Calu3 (cell line): Measurements from ENCODE around the gene MRPL41. TPM values are rescaled to one million over a fixed set of nuclear protein-coding genes. Genes with fewer than 3 reads are reported as not detected.
A peak's percentile ranks its signal among the peaks of the same experiment; 100 is the strongest.
"Not testable (repeated sequence)": the region's sequence is repeated elsewhere in the genome, so short reads cannot be mapped to it uniquely, and the experiment has no call there.

Experiments used
- BruUV-seq: library from RNA; stranded (reverse); fragments of 400-500 nt; replicated peaks from 2 replicates; lab custom pipeline; 2021; lab: Mats Ljungman, UMichigan
- CTCF ChIA-PET: fragments of 300-600 bp; sonication (Branson Sonifier 250); formaldehyde crosslinking; loops from one replicate; lab custom pipeline; 2022; ENCODE audit warnings: antibody characterized with exemption; lab: Charles Lee
- DNase-seq: peaks from one replicate; pipeline ENCODE4 v3.0.0; 2022
- H3K27ac Mint-ChIP-seq: one replicate; pipeline ENCODE4 v1.8.0; 2022; ENCODE audit warnings: mixed read lengths; ENCODE audit not compliant: unreplicated experiment
- H3K27me3 Mint-ChIP-seq: one replicate; pipeline ENCODE4 v1.8.0; 2022; ENCODE audit warnings: mixed read lengths; ENCODE audit not compliant: unreplicated experiment
- H3K36me3 Mint-ChIP-seq: one replicate; pipeline ENCODE4 v1.8.0; 2022; ENCODE audit warnings: mild to moderate bottlenecking, moderate library complexity, mixed read lengths; ENCODE audit not compliant: insufficient read depth, unreplicated experiment
- H3K4me1 Mint-ChIP-seq: one replicate; pipeline ENCODE4 v1.8.0; 2022; ENCODE audit warnings: mild to moderate bottlenecking, low read depth, mixed read lengths; ENCODE audit not compliant: unreplicated experiment
- H3K4me3 Mint-ChIP-seq: one replicate; pipeline ENCODE4 v1.8.0; 2022; ENCODE audit warnings: mild to moderate bottlenecking, low read depth, moderate library complexity, mixed read lengths; ENCODE audit not compliant: unreplicated experiment
- H3K9me3 Mint-ChIP-seq: one replicate; pipeline ENCODE4 v1.8.0; 2022; ENCODE audit warnings: low read depth, mixed read lengths; ENCODE audit not compliant: unreplicated experiment
- intact Hi-C: fragments of 100-400 bp; cut with micrococcal nuclease; formaldehyde crosslinking; loops from one replicate; pipeline ENCODE4 v1.10.0; 2022; ENCODE audit not compliant: unreplicated experiment
- total RNA-seq: library from RNA; stranded (reverse); gene quantifications from 2 replicates; pipeline ENCODE4 v1.2.3, GENCODE V29; 2022
- TF ChIP-seq, protein P1 (sequence below): fragments of 200-600 bp; IDR thresholded peaks from one replicate; pipeline ENCODE4 v1.8.0; 2022; ENCODE audit warnings: antibody characterized with exemption; ENCODE audit not compliant: unreplicated experiment

Gene MRPL41
- total RNA-seq, 1 experiment from 2014 or later: 27.6 TPM

DNA sequence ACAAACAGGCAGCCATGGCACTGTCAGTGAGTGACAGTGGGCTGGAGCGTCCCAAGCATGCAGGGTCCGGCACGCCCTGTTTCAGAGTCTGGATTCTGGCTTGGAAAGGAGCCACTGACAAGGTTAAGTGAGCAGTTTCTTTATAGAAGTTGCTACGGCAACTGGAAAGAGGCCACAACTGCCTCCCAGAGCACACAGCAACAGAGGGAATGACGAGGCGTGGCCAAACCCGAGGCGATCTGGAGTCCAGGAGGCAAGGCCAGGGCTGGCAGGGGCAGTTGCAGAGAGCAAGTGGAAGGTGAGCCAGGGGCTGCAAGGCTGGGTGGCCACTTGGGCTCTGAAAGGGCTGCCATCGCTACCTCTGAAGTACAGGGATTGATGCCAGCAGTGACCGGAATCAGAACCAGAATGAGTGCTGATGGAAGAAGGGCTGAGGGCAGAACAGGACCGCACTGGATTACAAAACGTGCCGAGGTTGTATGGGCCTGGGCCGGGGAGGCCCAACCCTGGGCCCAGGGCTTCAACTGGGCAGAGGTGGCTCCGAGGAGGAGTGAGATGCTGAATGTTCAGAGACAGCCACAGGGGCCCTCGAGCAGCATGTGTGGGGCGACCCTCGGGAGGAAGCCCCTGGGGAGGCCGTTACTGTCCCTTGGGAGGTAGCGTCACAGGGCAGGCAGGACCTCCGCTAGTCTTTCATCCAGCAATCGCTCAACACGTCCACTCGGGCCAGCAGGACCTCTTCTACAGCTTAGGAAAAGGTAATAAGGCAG is 4.6 kb downstream of the MRPL41 start:
- Mint-ChIP-seq H3K4me1 (no peaks in the 10 kb centered on the region), H3K27ac (no peak overlapping the region)

DNA sequence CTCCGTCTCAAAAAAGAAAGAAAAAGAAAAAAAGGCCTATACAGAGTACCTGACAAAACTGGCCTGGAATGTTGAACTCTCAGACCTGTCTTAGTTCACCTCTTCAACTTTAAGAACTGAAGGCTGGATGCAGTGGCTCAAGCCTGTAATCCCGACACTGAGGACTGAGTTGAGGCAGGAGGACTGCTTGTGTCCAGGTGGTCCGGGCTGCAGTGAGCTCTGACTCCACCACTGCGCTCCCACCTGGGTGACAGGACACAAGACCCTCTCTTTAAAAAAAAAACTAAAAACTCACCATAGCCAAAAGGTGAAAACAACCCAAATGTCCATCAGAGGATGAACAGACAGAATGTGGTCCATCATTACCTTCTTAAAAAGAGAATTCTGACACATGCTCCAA is 6.4 kb downstream of the MRPL41 start:
- CTCF ChIA-PET: interaction anchor here (0.6 kb wide), 1 partner anchor 307 kb away, joined by 4 read pairs; the partner anchor contains the start of gene STPG3
- no peaks in the 10 kb centered on the region for H3K9me3 Mint-ChIP-seq
- H3K4me3 Mint-ChIP-seq: no peak overlapping the region
- no peak for DNase-seq
- H3K27me3 Mint-ChIP-seq: no peaks in the 10 kb centered on the region
- no TSS peak for BruUV-seq
- intact Hi-C loops: no loop called here
- H3K36me3 Mint-ChIP-seq: peaks cover 25% of the 10 kb centered on the region
- TF ChIP-seq, protein P1, sequence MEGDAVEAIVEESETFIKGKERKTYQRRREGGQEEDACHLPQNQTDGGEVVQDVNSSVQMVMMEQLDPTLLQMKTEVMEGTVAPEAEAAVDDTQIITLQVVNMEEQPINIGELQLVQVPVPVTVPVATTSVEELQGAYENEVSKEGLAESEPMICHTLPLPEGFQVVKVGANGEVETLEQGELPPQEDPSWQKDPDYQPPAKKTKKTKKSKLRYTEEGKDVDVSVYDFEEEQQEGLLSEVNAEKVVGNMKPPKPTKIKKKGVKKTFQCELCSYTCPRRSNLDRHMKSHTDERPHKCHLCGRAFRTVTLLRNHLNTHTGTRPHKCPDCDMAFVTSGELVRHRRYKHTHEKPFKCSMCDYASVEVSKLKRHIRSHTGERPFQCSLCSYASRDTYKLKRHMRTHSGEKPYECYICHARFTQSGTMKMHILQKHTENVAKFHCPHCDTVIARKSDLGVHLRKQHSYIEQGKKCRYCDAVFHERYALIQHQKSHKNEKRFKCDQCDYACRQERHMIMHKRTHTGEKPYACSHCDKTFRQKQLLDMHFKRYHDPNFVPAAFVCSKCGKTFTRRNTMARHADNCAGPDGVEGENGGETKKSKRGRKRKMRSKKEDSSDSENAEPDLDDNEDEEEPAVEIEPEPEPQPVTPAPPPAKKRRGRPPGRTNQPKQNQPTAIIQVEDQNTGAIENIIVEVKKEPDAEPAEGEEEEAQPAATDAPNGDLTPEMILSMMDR: no peak
- no peak overlapping the region for H3K27ac Mint-ChIP-seq
- H3K4me1 Mint-ChIP-seq: no peaks in the 10 kb centered on the region

More for the DNA sequence above, 4.6 kb downstream of the MRPL41 start:
- TF ChIP-seq, protein P1: no peak
- DNase-seq: no peak
- CTCF ChIA-PET: no interaction called here
- Mint-ChIP-seq H3K4me3 (no peak overlapping the region), H3K36me3 (peaks cover 30% of the 10 kb centered on the region), H3K27me3 (no peaks in the 10 kb centered on the region), H3K9me3 (no peaks in the 10 kb centered on the region)
- intact Hi-C loops: no loop called here
- no TSS peak for BruUV-seq

DNA sequence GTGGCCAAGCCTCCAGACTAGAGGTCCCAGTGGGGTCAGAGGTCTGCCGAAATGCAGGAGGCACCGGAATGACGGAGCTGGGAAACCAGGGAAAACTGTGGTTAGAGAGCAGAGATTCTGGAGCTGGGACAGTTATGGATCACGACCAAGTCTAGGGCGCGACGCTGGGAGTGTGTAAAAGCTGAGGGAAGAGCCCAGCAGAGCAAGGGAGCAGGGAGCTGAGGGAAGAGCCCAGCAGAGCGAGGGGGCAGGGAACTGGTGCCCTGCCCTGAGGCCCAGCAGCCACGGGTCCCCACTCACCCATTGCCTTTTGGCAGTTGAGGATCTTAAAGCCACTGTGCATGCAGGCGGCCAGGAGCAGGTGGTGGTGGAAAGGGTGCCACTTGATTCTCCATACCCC is 12.5 kb downstream of the MRPL41 start:
- Mint-ChIP-seq H3K4me3 (no peak overlapping the region), H3K27ac (peak overlapping the region; percentile 42), H3K9me3 (no peaks in the 10 kb centered on the region)

DNA sequence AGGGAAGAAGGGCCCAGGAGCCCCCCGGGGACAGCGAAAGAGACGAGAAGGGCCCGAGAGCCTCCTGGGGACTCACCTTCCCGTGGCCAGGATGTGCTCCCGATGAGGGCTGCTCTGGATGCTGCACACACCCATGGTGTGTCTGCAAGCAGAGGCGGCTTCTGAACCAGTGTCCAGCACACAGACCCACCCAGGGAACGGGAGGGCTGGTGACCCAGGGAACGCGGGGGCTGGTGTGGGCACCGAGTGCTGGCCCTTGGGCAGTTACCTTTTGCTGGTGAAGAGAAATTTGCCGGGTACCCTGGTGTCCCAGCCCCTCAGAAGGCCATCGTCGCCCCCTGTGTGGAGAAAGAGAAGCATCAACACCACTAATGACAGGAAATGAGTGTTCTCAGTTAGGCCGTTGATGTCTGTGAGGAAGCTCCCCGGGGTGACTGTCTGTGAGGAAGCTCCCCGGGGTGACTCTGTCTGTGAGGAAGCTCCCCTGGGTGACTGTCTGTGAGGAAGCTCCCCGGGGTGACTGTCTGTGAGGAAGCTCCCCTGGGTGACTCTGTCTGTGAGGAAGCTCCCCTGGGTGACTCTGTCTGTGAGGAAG is 13.2 kb downstream of the MRPL41 start:
- H3K4me1 Mint-ChIP-seq: no peaks in the 10 kb centered on the region
- H3K27ac Mint-ChIP-seq: no peak overlapping the region
- H3K27me3 Mint-ChIP-seq: no peaks in the 10 kb centered on the region
- no peaks in the 10 kb centered on the region for H3K9me3 Mint-ChIP-seq
- BruUV-seq: no TSS peak
- CTCF ChIA-PET: no interaction called here
- intact Hi-C loops: no loop called here
- H3K4me3 Mint-ChIP-seq: no peak overlapping the region
- no peak for DNase-seq
- H3K36me3 Mint-ChIP-seq: peaks cover 16% of the 10 kb centered on the region
- TF ChIP-seq, protein P1: no peak

More for the DNA sequence above, 12.5 kb downstream of the MRPL41 start:
- Mint-ChIP-seq H3K4me1 (no peaks in the 10 kb centered on the region), H3K27me3 (no peaks in the 10 kb centered on the region), H3K36me3 (peaks cover 16% of the 10 kb centered on the region)
- TF ChIP-seq, protein P1: no peak
- CTCF ChIA-PET: no interaction called here
- BruUV-seq: no TSS peak
- intact Hi-C loops: no loop called here
- DNase-seq: no peak

DNA sequence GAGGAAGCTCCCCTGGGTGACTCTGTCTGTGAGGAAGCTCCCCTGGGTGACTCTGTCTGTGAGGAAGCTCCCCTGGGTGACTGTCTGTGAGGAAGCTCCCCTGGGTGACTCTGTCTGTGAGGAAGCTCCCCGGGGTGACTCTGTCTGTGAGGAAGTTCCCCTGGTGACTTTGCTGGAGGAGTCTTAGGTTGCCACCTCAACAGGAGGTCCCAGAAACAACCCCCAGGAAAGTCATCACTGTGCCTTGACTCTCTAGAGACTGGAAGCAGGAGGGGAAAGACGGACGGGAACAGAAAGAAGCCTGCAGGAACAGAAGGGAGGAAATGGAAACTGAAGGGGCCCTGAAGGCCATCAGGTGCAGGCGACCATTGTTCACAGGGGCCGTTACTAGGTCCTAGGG is 16.8 kb downstream of the MRPL41 start:
- H3K36me3 Mint-ChIP-seq: peaks cover 17% of the 10 kb centered on the region
- H3K27ac Mint-ChIP-seq, intact Hi-C loops, H3K4me3 Mint-ChIP-seq, H3K27me3 Mint-ChIP-seq, H3K4me1 Mint-ChIP-seq, CTCF ChIA-PET, BruUV-seq, H3K9me3 Mint-ChIP-seq, DNase-seq: not testable (repeated sequence)
